ENCODE results near the gene IL22RA1.

The IL22RA1 gene

GRCh38 chr1:24136956-24137539 lies 5.9 kb downstream of the IL22RA1 start:
- DNase-seq = no peak

GRCh38 chr1:24134376-24134775 lies 8.6 kb downstream of the IL22RA1 start:
- no peak for DNase-seq

- DNase-seq = no peak
Observed at GRCh38 chr1:24133819-24134218, 9.1 kb downstream of the IL22RA1 start.

- no peak for DNase-seq
Observed at GRCh38 chr1:24130385-24130784, 12.6 kb downstream of the IL22RA1 start.

- no peak for DNase-seq
Observed at GRCh38 chr1:24127801-24128363, 15.1 kb downstream of the IL22RA1 start.

GRCh38 chr1:24127134-24127800 lies 15.7 kb downstream of the IL22RA1 start:
- no peak for DNase-seq

- DNase-seq = no peak
Observed at GRCh38 chr1:24126672-24127023, 16.3 kb downstream of the IL22RA1 start.

GRCh38 chr1:24126018-24126671 lies 16.8 kb downstream of the IL22RA1 start:
- DNase-seq = no peak

- no peak for DNase-seq
Observed at GRCh38 chr1:24125456-24125855, 17.5 kb downstream of the IL22RA1 start.

GRCh38 chr1:24124980-24125379 lies 18.0 kb downstream of the IL22RA1 start:
- DNase-seq = no peak

- DNase-seq = no peak
Observed at GRCh38 chr1:24123611-24124010, 19.3 kb downstream of the IL22RA1 start.

GRCh38 chr1:24122776-24123175 lies 20.2 kb downstream of the IL22RA1 start:
- no peak for DNase-seq

- DNase-seq = no peak
Observed at GRCh38 chr1:24121406-24121805, 21.5 kb downstream of the IL22RA1 start.

- DNase-seq = no peak
Observed at GRCh38 chr1:24120965-24121364, 22.0 kb downstream of the IL22RA1 start.

- no peak for DNase-seq
Observed at GRCh38 chr1:24119859-24120756, 22.8 kb downstream of the IL22RA1 start.

- no peak for DNase-seq
Observed at GRCh38 chr1:24119489-24119858, 23.5 kb downstream of the IL22RA1 start.

GRCh38 chr1:24118410-24119242 lies 24.3 kb downstream of the IL22RA1 start:
- no peak for DNase-seq

GRCh38 chr1:24117722-24118409 lies 25.1 kb downstream of the IL22RA1 start:
- DNase-seq = no peak

GRCh38 chr1:24117132-24117531 lies 25.8 kb downstream of the IL22RA1 start:
- no peak for DNase-seq

GRCh38 chr1:24114753-24115152 lies 28.2 kb downstream of the IL22RA1 start:
- no peak for DNase-seq

GRCh38 chr1:24113641-24114033 lies 29.3 kb downstream of the IL22RA1 start:
- no peak for DNase-seq

Data from GDM1 (cell line).